HepG2 (cell line): ENCODE results near the gene VEZF1. TPM values are rescaled to one million over a fixed set of nuclear protein-coding genes. Genes with fewer than 3 reads are reported as not detected.

Experiments
- HMG20A ChIP-seq: IDR thresholded peaks from 2 replicates; pipeline ENCODE4 v1.6.1; 2016; ENCODE audit warnings: borderline replicate concordance
- LCORL ChIP-seq, 2 experiments: fragments of 450-650 bp in 1 of 2; sonication (generic) in 1 of 2; formaldehyde crosslinking in 1 of 2; IDR thresholded peaks; 2 replicates each; pipeline versions ENCODE4 v1.5.0 to v1.6.1; 2017 to 2020; ENCODE audit warnings: antibody characterized with exemption in 1 of 2, missing genetic modification reagents in 1 of 2
- NFKB2 ChIP-seq: sonication (generic); formaldehyde crosslinking; IDR thresholded peaks from 2 replicates; pipeline ENCODE4 v1.4.0; 2020; ENCODE audit warnings: missing genetic modification reagents, borderline replicate concordance
- SALL1 ChIP-seq: sonication (generic); formaldehyde crosslinking; IDR thresholded peaks from 2 replicates; pipeline ENCODE4 v1.8.0; 2022; ENCODE audit warnings: mild to moderate bottlenecking, missing genetic modification reagents
- ZBTB7A ChIP-seq: sonication (generic); formaldehyde crosslinking; IDR thresholded peaks from 2 replicates; pipeline ENCODE4 v1.8.0; 2022; ENCODE audit warnings: mild to moderate bottlenecking, missing genetic modification reagents
- ZNF143 ChIP-seq: sonication (generic); formaldehyde crosslinking; IDR thresholded peaks from 2 replicates; pipeline ENCODE4 v1.4.0; 2020; ENCODE audit warnings: missing genetic modification reagents
- ZNF44 ChIP-seq: sonication (generic); formaldehyde crosslinking; IDR thresholded peaks from 2 replicates; pipeline ENCODE4 v1.5.1; 2020; ENCODE audit warnings: mild to moderate bottlenecking, missing genetic modification reagents
- ZNF501 ChIP-seq: sonication (generic); formaldehyde crosslinking; IDR thresholded peaks from 2 replicates; pipeline ENCODE4 v1.5.1; 2020; ENCODE audit warnings: mild to moderate bottlenecking, moderate library complexity, missing genetic modification reagents
- ZNF558 ChIP-seq: sonication (generic); formaldehyde crosslinking; IDR thresholded peaks from 2 replicates; pipeline ENCODE4 v1.9.0; 2022; ENCODE audit warnings: mild to moderate bottlenecking, missing genetic modification reagents, borderline replicate concordance
- ZNF775 ChIP-seq: sonication (generic); formaldehyde crosslinking; IDR thresholded peaks from 2 replicates; pipeline ENCODE4 v1.4.0; 2020; ENCODE audit warnings: missing genetic modification reagents, mild to moderate bottlenecking, moderate library complexity, borderline replicate concordance
- ZNF850 ChIP-seq: sonication (generic); formaldehyde crosslinking; conservative IDR thresholded peaks from 2 replicates; pipeline ENCODE4 v1.9.0; 2021; ENCODE audit warnings: mild to moderate bottlenecking, missing genetic modification reagents
- polyA plus RNA-seq, 8 experiments: library from polyadenylated mRNA; depleted of rRNA in 3 of 8; stranded (reverse) in 7 of 8; unstranded in 1 of 8; fragments of >200 nt; fragmentation: Illumina TruSeq in 4 of 8; extraction: Trizol in 4 of 8; gene quantifications; 2 replicates each; pipeline versions ENCODE4 v1.2.1 to v1.2.3, GENCODE V29; 2011 to 2016; ENCODE audit warnings: low read depth in 4 of 8, missing spikeins in 1 of 8, mixed read lengths in 1 of 8; ENCODE audit not compliant: insufficient read depth in 1 of 8
- total RNA-seq, 5 experiments: library from RNA; depleted of rRNA; stranded (reverse); fragments of >200 nt; fragmentation: Illumina TruSeq; extraction: Trizol; gene quantifications; 2 replicates each; pipeline ENCODE4 v1.2.3, GENCODE V29; 2016; ENCODE audit warnings: low read depth in 1 of 5
- TF ChIP-seq, protein P1 (sequence below): sonication (generic); formaldehyde crosslinking; IDR thresholded peaks from 2 replicates; pipeline ENCODE4 v1.5.0; 2020; ENCODE audit warnings: missing genetic modification reagents, mild to moderate bottlenecking, borderline replicate concordance
- TF ChIP-seq, protein P2 (sequence below): sonication (generic); formaldehyde crosslinking; IDR thresholded peaks from 2 replicates; pipeline ENCODE4 v1.4.0; 2020; ENCODE audit warnings: mild to moderate bottlenecking, low read depth, missing genetic modification reagents
- TF ChIP-seq, protein P3 (sequence below): sonication (generic); formaldehyde crosslinking; IDR thresholded peaks from 2 replicates; pipeline ENCODE4 v1.5.0; 2020; ENCODE audit warnings: mild to moderate bottlenecking, missing genetic modification reagents
- TF ChIP-seq, protein P4 (sequence below): sonication (generic); formaldehyde crosslinking; IDR thresholded peaks from 2 replicates; pipeline ENCODE4 v1.5.0; 2020; ENCODE audit warnings: mild to moderate bottlenecking, missing genetic modification reagents
- TF ChIP-seq, protein P5 (sequence below): sonication (generic); formaldehyde crosslinking; IDR thresholded peaks from 2 replicates; pipeline ENCODE4 v1.8.1; 2023; ENCODE audit warnings: mild to moderate bottlenecking, missing genetic modification reagents, borderline replicate concordance
- TF ChIP-seq, protein P6 (sequence below), 2 experiments: sonication (generic) in 1 of 2; formaldehyde crosslinking in 1 of 2; IDR thresholded peaks; 2 replicates each; pipeline versions ENCODE4 v1.4.0 to v1.6.1; 2018 to 2020; ENCODE audit warnings: missing genetic modification reagents in 2 of 2, borderline replicate concordance in 1 of 2, low read depth in 1 of 2, mild to moderate bottlenecking in 1 of 2, missing biosample characterization in 1 of 2

The VEZF1 gene
- total and polyA plus RNA-seq, 2 of the 13 experiments (the other 11 are each of a cell fraction or from before 2014, with no cell fraction given) = 45.9 to 49.7 TPM

DNA sequence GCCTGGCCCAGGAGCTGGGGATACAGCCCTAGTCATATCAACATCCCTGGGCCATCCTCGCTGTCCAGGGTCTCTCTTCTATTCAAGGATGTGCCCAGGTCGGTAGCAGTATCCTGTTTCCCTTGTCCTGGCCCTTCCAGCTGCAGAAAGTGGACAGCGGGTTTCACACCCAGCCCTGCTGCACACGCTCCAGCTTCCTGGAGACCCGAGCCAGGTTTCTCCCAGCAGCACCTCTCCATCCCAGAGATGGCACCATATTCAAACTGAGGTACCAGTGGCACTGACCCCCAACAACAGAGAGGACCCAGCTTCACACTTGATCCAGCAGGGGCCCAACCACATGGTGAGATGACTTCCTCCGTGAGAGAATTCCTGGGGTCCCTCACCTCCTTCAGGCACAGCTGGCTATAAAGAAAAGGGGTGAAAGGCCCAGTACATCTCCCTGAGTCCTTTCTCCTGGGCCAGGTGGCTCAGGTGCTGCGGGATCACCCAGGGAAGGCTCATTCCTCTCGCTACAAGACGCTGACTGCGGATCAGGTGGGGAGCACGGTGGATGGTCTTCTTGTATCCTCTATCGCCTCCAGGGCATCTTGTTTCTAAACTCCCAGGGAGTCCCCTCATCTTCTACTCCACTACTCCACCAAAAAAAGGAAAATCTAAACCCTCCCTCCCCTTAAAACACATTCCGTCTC is 34.2 kb downstream of the VEZF1 start (continued):
- TF ChIP-seq, protein P1, sequence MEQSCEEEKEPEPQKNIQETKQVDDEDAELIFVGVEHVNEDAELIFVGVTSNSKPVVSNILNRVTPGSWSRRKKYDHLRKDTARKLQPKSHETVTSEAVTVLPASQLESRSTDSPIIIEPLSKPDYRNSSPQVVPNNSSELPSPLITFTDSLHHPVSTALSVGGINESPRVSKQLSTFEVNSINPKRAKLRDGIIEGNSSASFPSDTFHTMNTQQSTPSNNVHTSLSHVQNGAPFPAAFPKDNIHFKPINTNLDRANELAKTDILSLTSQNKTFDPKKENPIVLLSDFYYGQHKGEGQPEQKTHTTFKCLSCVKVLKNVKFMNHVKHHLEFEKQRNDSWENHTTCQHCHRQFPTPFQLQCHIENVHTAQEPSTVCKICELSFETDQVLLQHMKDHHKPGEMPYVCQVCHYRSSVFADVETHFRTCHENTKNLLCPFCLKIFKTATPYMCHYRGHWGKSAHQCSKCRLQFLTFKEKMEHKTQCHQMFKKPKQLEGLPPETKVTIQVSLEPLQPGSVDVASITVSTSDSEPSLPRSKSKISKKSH = no peak
- TF ChIP-seq ZNF850 (0 out of 2 replicates have a peak, but pooled peaks have one; percentile 74), ZNF775 (no peak), ZBTB7A (CRISPR knock-in tag) (0 out of 2 replicates have a peak, but pooled peaks have one; percentile 34), HMG20A (CRISPR knock-in tag) (0 out of 2 replicates have a peak, but pooled peaks have one; percentile 6), LCORL (IDR thresholded peaks at IDR 0.05) (no peak), LCORL (CRISPR knock-in tag; IDR thresholded peaks at IDR 0.05) (peak; percentile 7; the same call in 1 of the 2 replicates), ZNF143 (CRISPR knock-in tag) (peak; percentile 38; the same call in 1 of the 2 replicates), NFKB2 (CRISPR knock-in tag) (0 out of 2 replicates have a peak, but pooled peaks have one; percentile 23), SALL1 (CRISPR knock-in tag) (no peak), ZNF44 (CRISPR knock-in tag) (no peak), ZNF558 (CRISPR knock-in tag) (0 out of 2 replicates have a peak, but pooled peaks have one; percentile 37), ZNF501 (CRISPR knock-in tag) (peak; percentile 74; the same call in 1 of the 2 replicates)
- TF ChIP-seq, protein P2, sequence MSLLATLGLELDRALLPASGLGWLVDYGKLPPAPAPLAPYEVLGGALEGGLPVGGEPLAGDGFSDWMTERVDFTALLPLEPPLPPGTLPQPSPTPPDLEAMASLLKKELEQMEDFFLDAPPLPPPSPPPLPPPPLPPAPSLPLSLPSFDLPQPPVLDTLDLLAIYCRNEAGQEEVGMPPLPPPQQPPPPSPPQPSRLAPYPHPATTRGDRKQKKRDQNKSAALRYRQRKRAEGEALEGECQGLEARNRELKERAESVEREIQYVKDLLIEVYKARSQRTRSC (CRISPR knock-in tag) = no peak
- TF ChIP-seq, protein P3, sequence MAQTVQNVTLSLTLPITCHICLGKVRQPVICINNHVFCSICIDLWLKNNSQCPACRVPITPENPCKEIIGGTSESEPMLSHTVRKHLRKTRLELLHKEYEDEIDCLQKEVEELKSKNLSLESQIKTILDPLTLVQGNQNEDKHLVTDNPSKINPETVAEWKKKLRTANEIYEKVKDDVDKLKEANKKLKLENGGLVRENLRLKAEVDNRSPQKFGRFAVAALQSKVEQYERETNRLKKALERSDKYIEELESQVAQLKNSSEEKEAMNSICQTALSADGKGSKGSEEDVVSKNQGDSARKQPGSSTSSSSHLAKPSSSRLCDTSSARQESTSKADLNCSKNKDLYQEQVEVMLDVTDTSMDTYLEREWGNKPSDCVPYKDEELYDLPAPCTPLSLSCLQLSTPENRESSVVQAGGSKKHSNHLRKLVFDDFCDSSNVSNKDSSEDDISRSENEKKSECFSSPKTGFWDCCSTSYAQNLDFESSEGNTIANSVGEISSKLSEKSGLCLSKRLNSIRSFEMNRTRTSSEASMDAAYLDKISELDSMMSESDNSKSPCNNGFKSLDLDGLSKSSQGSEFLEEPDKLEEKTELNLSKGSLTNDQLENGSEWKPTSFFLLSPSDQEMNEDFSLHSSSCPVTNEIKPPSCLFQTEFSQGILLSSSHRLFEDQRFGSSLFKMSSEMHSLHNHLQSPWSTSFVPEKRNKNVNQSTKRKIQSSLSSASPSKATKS (CRISPR knock-in tag) = 0 out of 2 replicates have a peak, but pooled peaks have one; percentile 52
- TF ChIP-seq, protein P4, sequence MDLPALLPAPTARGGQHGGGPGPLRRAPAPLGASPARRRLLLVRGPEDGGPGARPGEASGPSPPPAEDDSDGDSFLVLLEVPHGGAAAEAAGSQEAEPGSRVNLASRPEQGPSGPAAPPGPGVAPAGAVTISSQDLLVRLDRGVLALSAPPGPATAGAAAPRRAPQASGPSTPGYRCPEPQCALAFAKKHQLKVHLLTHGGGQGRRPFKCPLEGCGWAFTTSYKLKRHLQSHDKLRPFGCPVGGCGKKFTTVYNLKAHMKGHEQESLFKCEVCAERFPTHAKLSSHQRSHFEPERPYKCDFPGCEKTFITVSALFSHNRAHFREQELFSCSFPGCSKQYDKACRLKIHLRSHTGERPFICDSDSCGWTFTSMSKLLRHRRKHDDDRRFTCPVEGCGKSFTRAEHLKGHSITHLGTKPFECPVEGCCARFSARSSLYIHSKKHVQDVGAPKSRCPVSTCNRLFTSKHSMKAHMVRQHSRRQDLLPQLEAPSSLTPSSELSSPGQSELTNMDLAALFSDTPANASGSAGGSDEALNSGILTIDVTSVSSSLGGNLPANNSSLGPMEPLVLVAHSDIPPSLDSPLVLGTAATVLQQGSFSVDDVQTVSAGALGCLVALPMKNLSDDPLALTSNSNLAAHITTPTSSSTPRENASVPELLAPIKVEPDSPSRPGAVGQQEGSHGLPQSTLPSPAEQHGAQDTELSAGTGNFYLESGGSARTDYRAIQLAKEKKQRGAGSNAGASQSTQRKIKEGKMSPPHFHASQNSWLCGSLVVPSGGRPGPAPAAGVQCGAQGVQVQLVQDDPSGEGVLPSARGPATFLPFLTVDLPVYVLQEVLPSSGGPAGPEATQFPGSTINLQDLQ (CRISPR knock-in tag) = 0 out of 2 replicates have a peak, but pooled peaks have one; percentile 70
- TF ChIP-seq, protein P5, sequence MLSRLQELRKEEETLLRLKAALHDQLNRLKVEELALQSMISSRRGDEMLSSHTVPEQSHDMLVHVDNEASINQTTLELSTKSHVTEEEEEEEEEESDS (CRISPR knock-in tag) = no peak
- TF ChIP-seq, protein P6, sequence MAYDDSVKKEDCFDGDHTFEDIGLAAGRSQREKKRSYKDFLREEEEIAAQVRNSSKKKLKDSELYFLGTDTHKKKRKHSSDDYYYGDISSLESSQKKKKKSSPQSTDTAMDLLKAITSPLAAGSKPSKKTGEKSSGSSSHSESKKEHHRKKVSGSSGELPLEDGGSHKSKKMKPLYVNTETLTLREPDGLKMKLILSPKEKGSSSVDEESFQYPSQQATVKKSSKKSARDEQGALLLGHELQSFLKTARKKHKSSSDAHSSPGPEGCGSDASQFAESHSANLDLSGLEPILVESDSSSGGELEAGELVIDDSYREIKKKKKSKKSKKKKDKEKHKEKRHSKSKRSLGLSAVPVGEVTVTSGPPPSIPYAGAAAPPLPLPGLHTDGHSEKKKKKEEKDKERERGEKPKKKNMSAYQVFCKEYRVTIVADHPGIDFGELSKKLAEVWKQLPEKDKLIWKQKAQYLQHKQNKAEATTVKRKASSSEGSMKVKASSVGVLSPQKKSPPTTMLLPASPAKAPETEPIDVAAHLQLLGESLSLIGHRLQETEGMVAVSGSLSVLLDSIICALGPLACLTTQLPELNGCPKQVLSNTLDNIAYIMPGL (CRISPR knock-in tag; IDR thresholded peaks at IDR 0.05; ENCODE audit: borderline replicate concordance in 1 of 2, low read depth in 1 of 2) = 0 out of 4 replicates have a peak, but pooled peaks of 1 of the 2 experiments have one; percentile 7
